Left lung (tissue), 10 donors: ENCODE results near the gene DENND1A. TPM values are rescaled to one million over a fixed set of nuclear protein-coding genes. Genes with fewer than 3 reads are reported as not detected.

Source experiments
- ATAC-seq: fragments of 200-7000 bp; cut with Tn5 transposase; one replicate; pipeline ENCODE4 v1.9.1; 2020; ENCODE audit warnings: moderate library complexity
- DNase-seq, 4 donors: peaks; one replicate each; pipeline ENCODE4 v3.0.0-alpha.2; 2013 to 2020
- H3K27ac ChIP-seq, 2 donors: fragments of 200-600 bp; sonication (generic) in 1 of 2; one replicate each; pipeline versions ENCODE4 v1.5.0 to v1.8.0; 2020 to 2021
- H3K27me3 ChIP-seq, 2 donors: fragments of 200-600 bp; sonication (generic) in 1 of 2; one replicate each; pipeline versions ENCODE4 v1.5.0 to v1.8.0; 2020 to 2021
- H3K36me3 ChIP-seq, 2 donors: fragments of 200-600 bp; sonication (generic) in 1 of 2; one replicate each; pipeline versions ENCODE4 v1.5.0 to v1.8.0; 2020 to 2021
- H3K4me1 ChIP-seq, 2 donors: fragments of 200-600 bp; one replicate each; pipeline ENCODE4 v1.8.0; 2021
- H3K4me3 ChIP-seq, 2 donors: fragments of 200-600 bp; sonication (generic) in 1 of 2; one replicate each; pipeline versions ENCODE4 v1.5.0 to v1.8.0; 2020 to 2021; ENCODE audit warnings: mild to moderate bottlenecking in 1 of 2
- H3K9me3 ChIP-seq, 2 donors: fragments of 200-600 bp; sonication (generic) in 1 of 2; one replicate each; pipeline versions ENCODE4 v1.5.0 to v1.8.0; 2020 to 2021
- intact Hi-C, 2 donors: fragments of 100-400 bp; cut with DNase I; formaldehyde crosslinking; loops; one replicate each; pipeline versions ENCODE4 v1.11.2 to v1.14.2; 2022
- polyA plus RNA-seq, 6 donors: library from polyadenylated mRNA; unstranded; fragments of 120-200 nt; gene quantifications; one replicate each; pipeline ENCODE4 v1.2.1, GENCODE V29; 2013; ENCODE audit not compliant: insufficient read length in 6 of 6
- total RNA-seq, 2 donors: library from RNA; stranded (reverse); fragmentation: NEBNext Ultra II Directional; extraction: Animal tissue kit (Norgen Biotek cat#: 25700); gene quantifications; one replicate each; pipeline ENCODE4 v1.2.1, GENCODE V29; 2021
- TF ChIP-seq, protein P1 (sequence below), 2 donors: fragments of 200-600 bp; sonication (generic) in 1 of 2; IDR thresholded peaks; one replicate each; pipeline versions ENCODE4 v1.5.0 to v1.8.0; 2021; ENCODE audit warnings: antibody characterized with exemption in 2 of 2
- donor health status: DM: no; HTN: yes; CAD: no.
- donor health status: DM: no; HTN: no; CAD: no.

DENND1A gene
- total and polyA plus RNA-seq, 8 donors: 8.3 to 23.2 (median 9.7) TPM

DNA sequence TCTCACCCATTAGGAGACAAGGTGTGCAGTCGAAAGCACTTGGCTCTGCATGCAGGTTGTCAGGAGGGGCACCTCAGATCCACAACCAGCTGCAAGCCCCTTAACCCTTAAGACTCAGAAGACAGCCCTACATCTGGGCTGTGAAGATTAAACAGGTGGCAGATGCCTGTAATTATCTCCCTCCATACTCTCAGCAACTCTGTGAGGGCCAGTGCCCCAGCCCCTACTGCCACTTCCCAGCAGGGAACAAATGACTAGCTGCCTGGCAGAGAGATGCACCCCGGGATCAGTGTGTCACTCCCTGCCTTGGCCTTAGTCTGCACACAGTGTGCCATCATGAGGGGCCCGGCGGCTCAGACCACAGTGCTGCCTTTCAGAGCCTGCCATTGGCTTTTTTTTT, 532.0 kb downstream of the DENND1A start:
- ATAC-seq: no peak
- TF ChIP-seq, protein P1, sequence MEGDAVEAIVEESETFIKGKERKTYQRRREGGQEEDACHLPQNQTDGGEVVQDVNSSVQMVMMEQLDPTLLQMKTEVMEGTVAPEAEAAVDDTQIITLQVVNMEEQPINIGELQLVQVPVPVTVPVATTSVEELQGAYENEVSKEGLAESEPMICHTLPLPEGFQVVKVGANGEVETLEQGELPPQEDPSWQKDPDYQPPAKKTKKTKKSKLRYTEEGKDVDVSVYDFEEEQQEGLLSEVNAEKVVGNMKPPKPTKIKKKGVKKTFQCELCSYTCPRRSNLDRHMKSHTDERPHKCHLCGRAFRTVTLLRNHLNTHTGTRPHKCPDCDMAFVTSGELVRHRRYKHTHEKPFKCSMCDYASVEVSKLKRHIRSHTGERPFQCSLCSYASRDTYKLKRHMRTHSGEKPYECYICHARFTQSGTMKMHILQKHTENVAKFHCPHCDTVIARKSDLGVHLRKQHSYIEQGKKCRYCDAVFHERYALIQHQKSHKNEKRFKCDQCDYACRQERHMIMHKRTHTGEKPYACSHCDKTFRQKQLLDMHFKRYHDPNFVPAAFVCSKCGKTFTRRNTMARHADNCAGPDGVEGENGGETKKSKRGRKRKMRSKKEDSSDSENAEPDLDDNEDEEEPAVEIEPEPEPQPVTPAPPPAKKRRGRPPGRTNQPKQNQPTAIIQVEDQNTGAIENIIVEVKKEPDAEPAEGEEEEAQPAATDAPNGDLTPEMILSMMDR (IDR thresholded peaks at IDR 0.05): no peak
- intact Hi-C loops: no loop called here

DNA sequence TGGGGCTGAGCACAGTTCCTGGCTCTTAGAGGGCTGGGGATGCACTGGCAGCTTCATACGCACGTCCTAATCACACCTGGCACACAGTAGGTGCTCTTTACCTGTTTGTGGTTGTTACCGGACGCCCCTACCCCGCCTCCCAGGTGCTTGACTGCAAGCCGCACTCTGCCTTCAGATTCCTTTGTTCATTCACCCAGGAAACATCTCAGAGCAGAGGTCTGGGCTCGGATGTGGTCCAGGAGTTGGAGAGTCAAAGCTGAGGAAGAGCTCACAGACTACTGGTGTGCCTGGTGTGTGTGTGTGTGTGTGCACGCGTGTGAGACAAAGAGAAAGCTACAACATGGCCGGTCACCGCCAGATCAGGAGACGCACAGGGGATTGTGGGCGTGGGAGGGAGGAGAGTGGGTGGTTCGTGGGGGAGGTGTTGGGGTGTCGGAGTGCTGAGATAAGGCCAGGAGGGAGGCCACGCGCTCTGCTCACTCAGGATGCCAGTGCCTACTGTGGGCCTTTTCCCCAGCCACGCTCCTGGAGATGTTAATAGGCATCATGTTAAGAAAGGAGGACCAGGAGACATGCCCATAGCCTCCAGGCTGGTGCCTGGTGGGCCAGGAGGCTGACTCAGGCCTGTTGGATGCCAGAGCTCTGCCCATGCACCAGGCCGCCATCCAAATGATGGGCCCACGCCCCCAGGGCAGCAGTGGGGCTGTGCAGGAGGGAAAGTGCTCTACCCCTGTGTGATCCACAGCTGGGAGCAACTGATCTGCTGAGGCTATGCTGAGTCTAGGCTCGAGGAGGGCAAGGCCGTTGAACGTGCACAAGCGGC, 534.0 kb downstream of the DENND1A start:
- ATAC-seq (no peak), DNase-seq (peak in 1 of 4 donors; percentile 43)
- H3K27ac ChIP-seq: no peak overlapping the region
- H3K27me3 ChIP-seq: no peaks in the 10 kb centered on the region
- H3K36me3 ChIP-seq: no peaks in the 10 kb centered on the region
- intact Hi-C loops: no loop called here
- H3K9me3 ChIP-seq: peaks cover 0 to 3% of the 10 kb centered on the region in 2 donors
- TF ChIP-seq, protein P1 (IDR thresholded peaks at IDR 0.05): no peak
- no peaks in the 10 kb centered on the region for H3K4me1 ChIP-seq
- H3K4me3 ChIP-seq: no peak overlapping the region

More for the DNA sequence above, 532.0 kb downstream of the DENND1A start:
- H3K4me3 ChIP-seq: no peak overlapping the region
- peak in 1 of 4 donors; percentile 45 for DNase-seq
- no peak overlapping the region for H3K27ac ChIP-seq
- no peaks in the 10 kb centered on the region for H3K4me1 ChIP-seq
- H3K9me3 ChIP-seq: peaks cover 0 to 3% of the 10 kb centered on the region in 2 donors
- H3K27me3 ChIP-seq: no peaks in the 10 kb centered on the region
- peaks cover 0 to 2% of the 10 kb centered on the region in 2 donors for H3K36me3 ChIP-seq

DNA sequence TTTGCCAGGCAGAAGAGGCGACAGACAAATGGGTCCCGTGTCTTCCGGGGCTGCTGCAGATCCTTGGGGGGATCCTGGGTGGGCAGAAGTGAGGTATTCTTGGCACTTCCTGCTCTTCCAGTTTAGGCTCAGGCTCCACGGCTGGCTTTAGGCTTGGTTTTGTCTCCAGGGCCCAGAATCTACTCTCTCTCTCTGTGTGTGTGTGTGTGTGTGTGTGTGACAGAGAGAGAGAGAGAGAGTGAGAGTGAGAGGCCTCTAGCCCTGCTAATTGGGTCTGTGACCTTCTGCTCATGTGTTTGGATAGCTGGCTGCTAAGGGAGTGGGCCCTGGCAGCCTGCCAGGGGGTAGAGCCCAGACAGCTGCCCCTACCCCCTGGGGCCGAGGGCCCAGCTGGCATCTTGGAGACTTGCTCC, 534.6 kb downstream of the DENND1A start:
- no peak overlapping the region for H3K4me3 ChIP-seq
- H3K27me3 ChIP-seq: no peaks in the 10 kb centered on the region
- intact Hi-C loops: no loop called here
- ATAC-seq (no peak), DNase-seq (peak in 2 of 4 donors; percentile 36 to 41)
- TF ChIP-seq, protein P1 (IDR thresholded peaks at IDR 0.05): no peak
- H3K27ac ChIP-seq: no peak overlapping the region
- H3K36me3 ChIP-seq: no peaks in the 10 kb centered on the region
- no peaks in the 10 kb centered on the region for H3K4me1 ChIP-seq
- H3K9me3 ChIP-seq: peaks cover 0 to 3% of the 10 kb centered on the region in 2 donors

DNA sequence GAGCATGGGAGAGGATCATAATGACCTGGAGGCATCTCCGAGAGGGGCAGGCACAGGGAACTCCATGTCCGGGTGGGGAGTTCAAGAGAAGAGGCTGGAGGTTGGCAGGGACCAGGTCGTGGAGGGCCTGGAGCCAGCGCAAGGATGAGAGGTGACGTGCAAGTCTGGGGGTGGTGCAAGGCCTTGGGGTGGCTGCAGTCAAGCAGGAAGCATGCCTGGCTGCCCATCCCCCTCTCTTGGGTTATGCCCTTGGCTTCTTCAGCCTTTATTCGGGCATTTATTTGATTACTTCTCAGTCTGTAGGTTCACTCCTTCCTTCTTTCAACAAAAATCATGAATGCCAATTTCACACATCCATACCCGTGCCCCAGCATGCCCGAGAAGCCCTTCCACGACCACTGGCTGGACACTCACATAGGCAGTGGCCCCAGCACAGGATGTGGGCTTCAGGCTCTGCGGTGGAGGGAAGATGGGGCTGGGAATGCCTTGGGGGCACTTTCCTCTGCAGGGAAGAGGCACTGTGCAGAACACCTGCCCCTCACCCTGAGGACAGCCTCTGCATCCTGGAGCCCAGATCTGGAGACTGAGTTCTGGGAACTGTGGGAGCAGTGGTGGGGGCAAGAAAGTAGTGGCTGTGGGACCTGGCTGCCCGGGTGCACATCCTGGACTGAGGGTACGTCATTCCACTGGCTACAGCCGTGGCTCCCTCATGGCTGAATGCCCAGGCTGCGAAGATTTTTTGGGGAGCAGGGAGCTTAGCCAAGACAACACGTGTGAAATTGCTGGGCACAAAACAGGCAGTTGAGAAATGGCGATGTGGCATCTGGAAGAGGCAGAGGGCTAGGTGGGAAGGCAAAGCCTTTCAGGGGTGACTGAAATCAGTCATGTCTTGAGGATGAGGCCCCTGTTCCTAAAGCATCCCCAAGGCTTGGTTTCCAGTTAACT, 535.4 kb downstream of the DENND1A start:
- Histone ChIP-seq H3K27me3 (no peaks in the 10 kb centered on the region), H3K27ac (no peak overlapping the region), H3K9me3 (peaks cover 0 to 3% of the 10 kb centered on the region in 2 donors), H3K36me3 (no peaks in the 10 kb centered on the region), H3K4me3 (no peak overlapping the region), H3K4me1 (no peaks in the 10 kb centered on the region)
- peak in 1 of 4 donors; percentile 54 for DNase-seq
- TF ChIP-seq, protein P1 (IDR thresholded peaks at IDR 0.05): no peak
- intact Hi-C loops: no loop called here
- no peak for ATAC-seq

DNA sequence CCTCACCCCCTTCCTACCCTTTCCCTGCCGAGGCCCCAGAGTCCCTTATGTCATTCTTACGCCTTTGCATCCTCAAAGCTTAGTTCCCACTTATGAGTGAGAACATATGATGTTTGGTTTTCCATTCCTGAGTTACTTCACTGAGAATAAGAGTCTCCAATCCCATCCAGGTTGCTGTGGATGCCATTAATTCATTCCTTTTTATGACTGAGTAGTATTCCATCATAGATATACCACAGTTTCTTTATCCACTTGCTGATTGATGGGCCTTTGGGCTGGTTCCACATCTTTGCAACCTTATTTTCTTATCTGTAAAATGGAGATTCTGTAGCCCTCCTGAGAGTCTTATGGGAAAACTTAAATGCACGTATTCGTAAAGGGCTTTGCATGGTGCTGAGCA, 537.1 kb downstream of the DENND1A start:
- TF ChIP-seq, protein P1 (IDR thresholded peaks at IDR 0.05): no peak
- no peaks in the 10 kb centered on the region for H3K36me3 ChIP-seq
- peaks cover 0 to 3% of the 10 kb centered on the region in 2 donors for H3K9me3 ChIP-seq
- H3K4me1 ChIP-seq: peaks cover 0 to 3% of the 10 kb centered on the region in 2 donors
- no peak overlapping the region for H3K27ac ChIP-seq
- H3K4me3 ChIP-seq: no peak overlapping the region
- ATAC-seq (no peak), DNase-seq (no peak)
- H3K27me3 ChIP-seq: no peaks in the 10 kb centered on the region
- intact Hi-C loops: no loop called here
